BLaER1 treated with 17β-estradiol and CSF1 and Interleukin-3, amounts not matched to agents 10 nM and 100 nM (cell line): Measurements from ENCODE around the gene PTDSS2.
"Not testable (repeated sequence)": the region's sequence is repeated elsewhere in the genome, so short reads cannot be mapped to it uniquely, and the experiment has no call there.

ENCODE experiments used
- H3K27ac ChIP-seq, 11 experiments: shearing (Covaris generic); formaldehyde crosslinking; 2 replicates each; pipeline ENCODE4 v1.8.1; 2022
- H3K27me3 ChIP-seq, 11 experiments: shearing (Covaris generic); formaldehyde crosslinking; 2 replicates each; pipeline ENCODE4 v1.8.1; 2022
- H3K36me3 ChIP-seq, 11 experiments: shearing (Covaris generic); formaldehyde crosslinking; 2 replicates each; pipeline ENCODE4 v1.8.1; 2022
- H3K4me1 ChIP-seq, 10 experiments: shearing (Covaris generic); formaldehyde crosslinking; 2 replicates each; pipeline ENCODE4 v1.8.1; 2022
- H3K4me2 ChIP-seq, 11 experiments: shearing (Covaris generic); formaldehyde crosslinking; 2 replicates each; pipeline ENCODE4 v1.8.1; 2022
- H3K4me3 ChIP-seq, 10 experiments: shearing (Covaris generic); formaldehyde crosslinking; 2 replicates each; pipeline ENCODE4 v1.8.1; 2022
- H3K9ac ChIP-seq, 11 experiments: shearing (Covaris generic); formaldehyde crosslinking; 2 replicates each; pipeline ENCODE4 v1.8.1; 2022
- H3K9me3 ChIP-seq, 11 experiments: shearing (Covaris generic); formaldehyde crosslinking; replicated peaks in 1 of 11; 2 replicates each; pipeline ENCODE4 v1.8.1; 2022
- H4K20me1 ChIP-seq, 11 experiments: shearing (Covaris generic); formaldehyde crosslinking; 2 replicates each; pipeline ENCODE4 v1.8.1; 2022
- Cebpa-rat ChIP-seq, 11 experiments: shearing (Covaris generic); IDR thresholded peaks; 2 replicates each; pipeline ENCODE4 v1.8.1; 2022

PTDSS2 gene

GRCh38 chr11:449889-450808 is at the start of gene PTDSS2:
PTDSS2 (plus strand) TSS chr11:450279; CDS start chr11:450456, 177 bp downstream.
- Histone ChIP-seq H3K4me3 (peak within 1 kb of the TSS; percentile 89 to 99 (median 98)), H3K27me3 (no peaks in the 10 kb centered on the region), H3K4me2 (peak within 1 kb of the TSS; percentile 90 to 100 (median 97)), H3K36me3 (peaks cover 23 to 39% (median 32%) of the 10 kb centered on the region in 11 experiments), H3K9ac (peak within 1 kb of the TSS; percentile 83 to 94 (median 88)), H3K27ac (peak within 1 kb of the TSS; percentile 74 to 87 (median 80)), H4K20me1 (peaks cover 16 to 48% (median 42%) of the 10 kb centered on the region in 11 experiments; a peak in 21 of 22 replicates), H3K9me3 (no peaks in the 10 kb centered on the region), H3K4me1 (peaks cover 24 to 36% (median 31%) of the 10 kb centered on the region in 10 experiments)
- TF ChIP-seq Cebpa-rat (IDR thresholded peaks at IDR 0.05): no peak

GRCh38 chr11:401196-401595 is 48.9 kb upstream of the PTDSS2 start:
- Histone ChIP-seq H4K20me1 (peaks cover 0 to 14% (median 0%) of the 10 kb centered on the region in 11 experiments; a peak in 5 of 22 replicates), H3K4me1 (peaks cover 7 to 38% (median 19%) of the 10 kb centered on the region in 10 experiments), H3K9me3 (peaks cover 0 to 11% (median 7%) of the 10 kb centered on the region in 11 experiments; a peak in 13 of 22 replicates), H3K27me3 (peaks cover 14 to 25% (median 17%) of the 10 kb centered on the region in 11 experiments)
- not testable (repeated sequence) for H3K4me3 ChIP-seq, H3K36me3 ChIP-seq, H3K4me2 ChIP-seq, H3K27ac ChIP-seq, H3K9ac ChIP-seq

GRCh38 chr11:403021-403760 is 46.9 kb upstream of the PTDSS2 start:
- H3K9me3 ChIP-seq: peaks cover 0 to 11% (median 7%) of the 10 kb centered on the region in 11 experiments; a peak in 13 of 22 replicates
- peaks cover 16 to 38% (median 23%) of the 10 kb centered on the region in 10 experiments for H3K4me1 ChIP-seq
- peaks cover 14 to 25% (median 17%) of the 10 kb centered on the region in 11 experiments for H3K27me3 ChIP-seq
- no peak overlapping the region for H3K27ac ChIP-seq
- H3K4me2 ChIP-seq: no peak overlapping the region
- H3K9ac ChIP-seq: no peak overlapping the region
- H3K36me3 ChIP-seq: no peaks in the 10 kb centered on the region
- no peak overlapping the region for H3K4me3 ChIP-seq
- TF ChIP-seq Cebpa-rat (IDR thresholded peaks at IDR 0.05): no peak
- peaks cover 0 to 11% (median 0%) of the 10 kb centered on the region in 11 experiments; a peak in 4 of 22 replicates for H4K20me1 ChIP-seq

DNA sequence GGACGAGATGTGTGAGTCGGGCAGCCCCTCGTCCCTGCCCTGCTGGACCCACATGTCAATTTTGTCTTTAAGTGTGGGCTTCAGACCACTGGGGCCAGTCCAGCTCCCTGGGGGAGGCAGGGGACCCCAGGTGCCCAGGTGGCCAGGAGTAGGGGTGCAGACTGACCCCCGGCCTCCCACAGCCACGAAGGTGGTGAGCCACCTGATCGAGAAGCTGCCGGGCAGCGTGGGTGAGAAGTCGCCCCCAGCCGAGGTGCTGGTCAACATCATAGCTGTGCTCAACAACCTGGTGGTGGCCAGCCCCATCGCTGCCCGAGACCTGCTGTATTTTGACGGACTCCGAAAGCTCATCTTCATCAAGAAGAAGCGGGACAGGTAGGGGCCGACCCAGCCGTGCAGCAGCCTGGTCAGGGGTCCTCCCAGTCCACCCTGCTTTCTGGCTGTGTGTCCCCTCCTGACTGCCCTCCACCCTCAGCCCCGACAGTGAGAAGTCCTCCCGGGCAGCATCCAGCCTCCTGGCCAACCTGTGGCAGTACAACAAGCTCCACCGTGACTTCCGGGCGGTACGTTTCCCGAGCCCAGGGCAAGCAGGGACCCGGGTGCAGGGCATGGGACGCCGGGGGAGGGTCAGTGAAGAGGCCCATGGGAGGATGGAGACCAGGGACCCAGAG is 46.2 kb upstream of the PTDSS2 start:
- H3K4me3 ChIP-seq: no peak overlapping the region
- no peak overlapping the region for H3K9ac ChIP-seq
- no peak overlapping the region for H3K27ac ChIP-seq
- H3K4me1 ChIP-seq: peaks cover 16 to 45% (median 29%) of the 10 kb centered on the region in 10 experiments
- H3K27me3 ChIP-seq: peaks cover 12 to 22% (median 14%) of the 10 kb centered on the region in 11 experiments
- H3K4me2 ChIP-seq: no peak overlapping the region
- peaks cover 0 to 12% (median 0%) of the 10 kb centered on the region in 11 experiments; a peak in 4 of 22 replicates for H4K20me1 ChIP-seq
- TF ChIP-seq Cebpa-rat (IDR thresholded peaks at IDR 0.05): no peak
- H3K9me3 ChIP-seq: peaks cover 0 to 11% (median 7%) of the 10 kb centered on the region in 11 experiments; a peak in 13 of 22 replicates
- no peaks in the 10 kb centered on the region for H3K36me3 ChIP-seq

GRCh38 chr11:404551-405264 is 45.4 kb upstream of the PTDSS2 start:
- Histone ChIP-seq H3K4me2 (peak overlapping the region in 2 of 11 experiments; percentile 96 to 98; a peak in 4 of 22 replicates), H4K20me1 (peaks cover 0 to 21% (median 0%) of the 10 kb centered on the region in 11 experiments; a peak in 4 of 22 replicates), H3K9me3 (peaks cover 0 to 8% (median 7%) of the 10 kb centered on the region in 11 experiments; a peak in 13 of 22 replicates), H3K4me3 (no peak overlapping the region), H3K27ac (peak overlapping the region in 1 of 11 experiments; percentile 17; a peak in 1 of 22 replicates), H3K9ac (peak overlapping the region in 2 of 11 experiments; percentile 7 to 11; a peak in 2 of 22 replicates), H3K4me1 (peaks cover 16 to 50% (median 37%) of the 10 kb centered on the region in 10 experiments), H3K27me3 (peaks cover 8 to 16% (median 9%) of the 10 kb centered on the region in 11 experiments), H3K36me3 (no peaks in the 10 kb centered on the region)
- TF ChIP-seq Cebpa-rat (IDR thresholded peaks at IDR 0.05): no peak

DNA sequence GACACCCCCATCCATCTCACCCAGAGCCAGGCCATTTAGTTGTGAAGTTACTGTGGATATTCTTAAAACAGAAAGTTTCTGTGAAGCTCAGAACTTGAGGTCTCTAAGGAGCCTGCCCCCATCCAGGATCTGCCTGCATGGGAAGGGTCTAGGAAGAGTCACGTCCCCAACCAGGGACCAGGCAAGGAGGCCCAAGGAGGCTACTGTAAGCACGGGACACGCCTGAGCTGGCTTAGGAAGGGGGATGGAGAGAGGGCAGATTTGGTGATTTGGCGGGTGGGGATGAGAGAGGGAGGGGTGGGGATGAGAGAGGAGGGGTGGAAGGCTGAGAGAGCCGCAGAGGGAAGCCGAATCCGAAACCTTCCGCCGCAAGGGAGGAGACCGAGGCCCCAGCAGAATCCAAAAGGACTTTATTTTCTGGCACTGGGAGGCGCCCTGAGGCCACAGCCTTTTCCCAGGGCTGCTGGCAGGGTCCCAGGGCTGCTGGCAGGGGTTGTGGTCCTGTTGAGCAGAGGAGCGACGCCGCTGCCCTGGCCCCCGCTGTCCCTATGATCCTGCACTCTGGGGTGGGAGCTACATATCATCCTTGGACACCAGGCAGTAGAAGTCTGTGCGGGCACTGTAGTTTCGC is 44.6 kb upstream of the PTDSS2 start:
- Histone ChIP-seq H3K27ac (peak overlapping the region in 8 of 11 experiments; percentile 77 to 87 (median 84); a peak in 10 of 22 replicates), H3K27me3 (peaks cover under 1 to 9% (median 1%) of the 10 kb centered on the region in 11 experiments), H3K4me3 (peak overlapping the region in 3 of 10 experiments; percentile 65 to 80 (median 76); a peak in 4 of 20 replicates), H3K4me1 (peaks cover 16 to 51% (median 42%) of the 10 kb centered on the region in 10 experiments), H3K36me3 (no peaks in the 10 kb centered on the region), H4K20me1 (peaks cover 0 to 25% (median 0%) of the 10 kb centered on the region in 11 experiments; a peak in 4 of 22 replicates), H3K4me2 (peak overlapping the region; percentile 92 to 100 (median 98)), H3K9me3 (peaks cover 0 to under 1% (median 0%) of the 10 kb centered on the region in 11 experiments; a peak in 6 of 22 replicates), H3K9ac (peak overlapping the region; percentile 63 to 83 (median 79); a peak in 17 of 22 replicates)
- TF ChIP-seq Cebpa-rat (IDR thresholded peaks at IDR 0.05): no peak
